NCI-H510A (cell line): ENCODE data around the gene RNF13.

Experiments
- DNase-seq: peaks from one replicate; lab custom pipeline; 2025; lab: John Stamatoyannopoulos, UW

RNF13 gene

DNA sequence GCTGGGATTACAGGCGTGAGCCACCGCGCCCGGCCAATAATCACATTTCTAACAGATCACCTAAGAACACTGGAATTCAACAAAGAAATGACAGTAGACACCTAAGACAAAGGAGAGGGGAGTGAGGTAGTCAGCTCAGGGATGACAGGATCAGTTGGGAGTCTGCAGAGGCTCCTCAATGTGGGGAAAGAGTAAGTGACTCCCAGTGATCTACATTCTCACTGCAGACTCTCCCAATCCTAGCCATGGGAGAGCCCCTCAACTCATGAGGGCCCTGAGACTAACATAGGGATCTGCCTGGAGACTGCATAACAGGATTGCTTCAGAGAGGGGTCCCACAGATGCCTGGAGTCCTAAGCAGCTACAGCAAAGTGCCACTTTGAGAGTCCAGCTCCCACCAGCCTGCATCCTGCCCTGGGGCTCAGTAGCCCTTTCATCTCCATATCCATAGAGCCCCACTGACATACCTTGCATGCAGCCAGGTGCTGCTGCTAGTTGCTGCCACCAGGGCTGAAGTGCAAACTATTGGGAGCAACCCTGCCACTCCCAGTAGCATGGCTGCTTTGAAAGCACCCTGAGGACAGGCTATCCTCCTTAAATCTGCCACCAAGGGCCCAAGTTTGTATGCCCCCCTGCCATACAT lies 179.5 kb downstream of the RNF13 start:
- no peak for DNase-seq

DNA sequence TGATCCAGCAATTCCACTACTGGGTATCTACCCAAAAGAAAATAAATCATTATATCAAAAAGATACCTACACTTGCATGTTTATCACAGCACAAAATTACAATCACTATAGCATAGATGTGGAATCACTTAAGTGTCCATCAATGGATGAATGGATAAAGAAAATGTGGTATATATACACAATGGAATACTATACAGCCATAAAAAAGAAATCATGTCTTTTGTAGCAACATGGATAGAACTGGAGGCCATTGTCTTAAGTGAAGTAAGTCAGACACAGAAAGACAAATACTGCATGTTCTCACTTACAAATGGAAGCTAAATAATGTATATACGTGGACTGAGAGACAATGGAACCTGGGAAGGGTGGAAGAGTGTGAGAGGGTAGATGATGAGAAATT lies 185.9 kb downstream of the RNF13 start:
- DNase-seq, result no peak

DNA sequence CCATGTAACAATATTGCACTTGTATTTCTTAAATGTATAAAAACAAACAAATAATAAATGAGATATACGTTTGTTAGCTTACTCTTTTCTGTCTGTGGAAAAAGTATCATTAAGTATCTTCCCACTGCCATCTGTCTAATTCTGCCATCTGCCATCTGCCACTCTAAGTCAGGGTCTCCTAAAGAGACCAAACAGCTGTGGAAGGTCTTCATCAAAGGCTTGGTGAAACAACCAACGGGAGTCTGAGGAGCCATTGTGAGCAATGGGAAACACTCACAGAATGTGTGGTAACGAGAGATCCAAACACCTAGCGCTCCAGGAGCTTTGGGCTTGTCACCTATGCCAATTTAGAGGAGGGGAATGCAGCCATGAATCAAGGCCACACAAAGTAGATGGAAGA lies 186.4 kb downstream of the RNF13 start:
- DNase-seq, result no peak

DNA sequence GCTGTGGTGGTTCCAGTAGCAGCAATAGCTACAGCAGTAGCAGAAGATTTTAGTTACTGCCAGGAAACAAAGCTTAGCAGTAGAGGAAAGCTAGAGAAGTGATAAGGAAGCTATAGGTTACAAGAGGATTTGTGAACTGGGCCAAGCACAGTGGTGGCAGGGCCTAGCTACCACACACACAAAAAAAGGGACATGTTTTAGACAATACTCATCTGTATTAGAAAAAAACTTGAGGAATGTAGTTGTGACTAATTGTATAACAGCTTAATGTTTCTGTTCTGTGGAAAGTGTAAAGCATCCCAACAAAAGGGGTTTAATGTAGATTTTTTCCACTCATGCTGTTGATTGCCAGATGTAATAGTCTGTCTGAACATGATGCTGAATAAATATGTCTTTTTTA lies 187.6 kb downstream of the RNF13 start:
- DNase-seq, result no peak

DNA sequence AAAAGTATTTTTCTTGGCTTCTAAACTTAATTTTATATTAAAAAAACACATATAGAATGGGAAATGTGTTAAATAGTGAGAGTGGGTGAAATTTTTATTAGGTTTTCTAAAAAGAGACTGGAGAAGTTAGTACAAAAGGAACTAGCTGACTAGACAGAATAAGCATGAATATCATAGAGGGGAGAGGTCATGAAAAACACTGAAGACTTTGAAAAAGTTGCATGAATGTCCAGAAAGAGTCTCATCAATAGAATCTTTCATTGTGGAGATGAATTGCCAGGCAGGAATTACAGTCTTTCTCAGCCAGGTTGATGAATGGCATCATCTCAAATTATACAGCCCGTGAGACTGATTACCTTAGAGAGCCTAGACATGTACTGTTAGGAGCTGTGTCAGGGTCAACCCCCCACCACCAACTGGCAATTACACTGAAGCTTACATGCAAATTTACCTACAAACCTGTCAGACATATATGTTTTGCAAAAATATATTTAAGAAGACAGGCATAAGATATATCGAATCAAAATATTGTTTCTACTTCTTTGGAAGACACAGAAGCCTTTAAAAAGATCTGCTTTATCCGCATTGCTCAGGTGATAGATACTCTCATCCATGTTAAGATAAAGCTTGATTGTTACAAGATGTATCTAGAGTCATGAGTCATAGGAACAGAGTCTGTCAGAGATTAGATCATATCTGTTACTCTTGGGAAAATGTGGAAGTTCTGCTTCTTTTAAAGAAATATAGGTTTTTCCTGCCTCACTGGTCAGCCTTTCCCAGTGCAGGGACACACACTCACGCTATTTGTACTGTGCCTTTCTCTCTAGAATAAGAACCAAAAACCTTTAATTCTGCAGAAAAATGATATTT lies 192.5 kb downstream of the RNF13 start:
- DNase-seq, result no peak

DNA sequence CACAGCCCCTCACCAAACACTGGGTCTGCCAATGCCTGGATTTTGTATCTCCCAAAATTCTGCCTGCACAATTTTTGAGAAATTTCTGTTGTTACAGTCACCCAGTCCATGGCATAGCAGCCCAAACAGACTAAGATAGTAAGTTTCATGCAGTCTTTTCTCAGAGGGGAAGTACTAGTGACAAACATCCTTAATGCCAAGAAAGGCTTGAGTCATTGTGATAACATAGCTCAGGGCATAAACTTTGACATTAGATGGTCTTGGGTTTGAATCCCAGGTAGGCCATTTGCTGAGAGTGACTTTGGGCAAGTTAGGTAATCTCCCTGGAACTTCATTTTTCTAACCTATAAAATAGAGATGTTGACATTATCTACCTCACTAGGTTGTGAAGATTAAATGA lies 193.8 kb downstream of the RNF13 start:
- DNase-seq, result no peak
